GM23248 (cell line): ENCODE data around the gene SUPT4H1. TPM values are rescaled to one million over a fixed set of nuclear protein-coding genes. Genes with fewer than 3 reads are reported as not detected.

Experiments used
- DNase-seq: peaks from one replicate; pipeline ENCODE4 v3.0.0-alpha.2; 2015
- H2AFZ ChIP-seq: fragments of 200-600 bp; sonication (generic); 2 replicates; pipeline ENCODE4 v1.6.1; 2016; ENCODE audit warnings: antibody characterized with exemption
- H3F3A ChIP-seq: fragments of 200-600 bp; sonication (generic); 2 replicates; pipeline ENCODE4 v1.6.1; 2016; ENCODE audit warnings: mild to moderate bottlenecking, antibody characterized with exemption, mixed run types; ENCODE audit not compliant: insufficient read depth
- H3K27ac ChIP-seq: fragments of 200-600 bp; sonication (generic); 2 replicates; pipeline ENCODE4 v1.5.1; 2016; ENCODE audit warnings: mild to moderate bottlenecking
- H3K27me3 ChIP-seq: fragments of 200-600 bp; sonication (generic); replicated peaks from 2 replicates; pipeline ENCODE4 v1.6.1; 2016; ENCODE audit warnings: mild to moderate bottlenecking; ENCODE audit not compliant: insufficient read depth
- H3K36me3 ChIP-seq: fragments of 200-600 bp; sonication (generic); 2 replicates; pipeline ENCODE4 v1.6.1; 2016; ENCODE audit warnings: low read depth, mild to moderate bottlenecking
- H3K4me1 ChIP-seq: fragments of 200-600 bp; sonication (generic); 2 replicates; pipeline ENCODE4 v1.6.1; 2016; ENCODE audit warnings: mild to moderate bottlenecking; ENCODE audit not compliant: insufficient read depth
- H3K4me2 ChIP-seq: fragments of 200-600 bp; sonication (generic); one replicate; pipeline ENCODE4 v1.6.1; 2016; ENCODE audit warnings: mild to moderate bottlenecking; ENCODE audit not compliant: unreplicated experiment
- H3K4me3 ChIP-seq: fragments of 200-600 bp; sonication (generic); 2 replicates; pipeline ENCODE4 v1.5.1; 2016; ENCODE audit warnings: mild to moderate bottlenecking
- H3K79me2 ChIP-seq: fragments of 200-600 bp; sonication (generic); 2 replicates; pipeline ENCODE4 v1.6.1; 2016; ENCODE audit warnings: mild to moderate bottlenecking; ENCODE audit not compliant: insufficient read depth
- H3K9ac ChIP-seq: fragments of 200-600 bp; sonication (generic); 2 replicates; pipeline ENCODE4 v1.6.1; 2016; ENCODE audit warnings: mild to moderate bottlenecking
- H3K9me2 ChIP-seq: fragments of 200-600 bp; sonication (generic); 2 replicates; pipeline ENCODE4 v1.6.1; 2016; ENCODE audit warnings: mixed run types, mild to moderate bottlenecking, moderate library complexity; ENCODE audit not compliant: insufficient read depth
- H3K9me3 ChIP-seq: fragments of 200-600 bp; sonication (generic); one replicate; pipeline ENCODE4 v1.6.1; 2017; ENCODE audit warnings: low read depth
- H4K20me1 ChIP-seq: fragments of 200-600 bp; sonication (generic); 2 replicates; pipeline ENCODE4 v1.6.0; 2016; ENCODE audit not compliant: insufficient read depth
- EZH2 ChIP-seq: fragments of 200-600 bp; sonication (generic); IDR thresholded peaks from 2 replicates; pipeline ENCODE4 v1.6.1; 2018; ENCODE audit warnings: antibody characterized with exemption, mild to moderate bottlenecking; ENCODE audit not compliant: insufficient read depth, poor library complexity, severe bottlenecking
- EZH2phosphoT487 ChIP-seq: fragments of 200-600 bp; sonication (generic); IDR thresholded peaks from 2 replicates; pipeline ENCODE4 v1.6.1; 2018; ENCODE audit warnings: antibody characterized with exemption, moderate library complexity, mild to moderate bottlenecking, low read depth; ENCODE audit not compliant: insufficient read depth
- WGBS, 2 experiments: methylation state at CpG; one replicate each; pipeline ENCODE4 v1.1.6; 2015 to 2017; ENCODE audit warnings: low lambda C conversion rate in 2 of 2, low coverage in 1 of 2; ENCODE audit errors: missing lambda C conversion rate in 2 of 2; 5-methylcytosine and 5-hydroxymethylcytosine counted together
- in situ Hi-C: fragments of 300-500 bp; cut with MboI; formaldehyde crosslinking; loops from 2 replicates; pipeline ENCODE4 v1.15.0; 2020
- polyA plus RNA-seq: library from polyadenylated mRNA; unstranded; fragments of >200 nt; fragmentation: Nextera tagmentation; extraction: Ambion mirVana; gene quantifications from 2 replicates; pipeline ENCODE4 v1.2.1, GENCODE V29; 2016
- total RNA-seq: library from RNA; depleted of rRNA; stranded (reverse); fragments of >200 nt; shearing (Covaris generic); gene quantifications from 2 replicates; pipeline ENCODE4 v1.2.3, GENCODE V29; 2014

The SUPT4H1 gene
- total and polyA plus RNA-seq, 2 experiments from 2014 or later: 57.1 to 92.1 TPM

DNA sequence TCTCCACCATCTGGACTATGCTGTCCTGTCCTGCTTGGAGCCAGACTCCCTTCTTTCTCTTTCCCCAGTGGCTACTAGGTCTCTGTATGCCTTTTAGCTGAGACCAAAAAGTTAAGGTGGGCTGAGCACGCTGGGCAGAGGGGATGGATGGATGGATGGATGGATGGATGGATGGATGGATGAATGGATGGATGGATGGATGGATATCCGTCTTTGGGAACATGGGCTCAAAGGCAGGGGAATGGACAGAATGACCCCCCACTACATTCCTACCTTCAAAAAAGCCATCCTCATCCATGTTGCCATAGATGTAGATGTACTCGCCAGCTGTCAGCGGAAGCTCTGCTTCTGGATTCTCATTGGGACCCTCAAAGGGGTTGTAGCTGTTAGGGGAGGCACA lies 36.3 kb downstream of the SUPT4H1 start:
- Histone ChIP-seq H3K4me3 (no peak overlapping the region), H3K27me3 (no peaks in the 10 kb centered on the region), H3K9me2 (no peaks in the 10 kb centered on the region), H3K4me2 (no peak overlapping the region), H3K36me3 (no peaks in the 10 kb centered on the region), H3K4me1 (no peaks in the 10 kb centered on the region), H3K9me3 (no peaks in the 10 kb centered on the region), H3K9ac (no peak overlapping the region), H3K27ac (no peak overlapping the region), H3K79me2 (no peaks in the 10 kb centered on the region), H4K20me1 (no peaks in the 10 kb centered on the region), H3F3A (no peaks in the 10 kb centered on the region), H2AFZ (no peak overlapping the region)
- TF ChIP-seq EZH2phosphoT487 (no peak), EZH2 (no peak)
- in situ Hi-C loops: no loop called here
- no peak for DNase-seq
- 75 to 77% methylated on average over 4 of the region's 4 CpGs for WGBS, 2 experiments

DNA sequence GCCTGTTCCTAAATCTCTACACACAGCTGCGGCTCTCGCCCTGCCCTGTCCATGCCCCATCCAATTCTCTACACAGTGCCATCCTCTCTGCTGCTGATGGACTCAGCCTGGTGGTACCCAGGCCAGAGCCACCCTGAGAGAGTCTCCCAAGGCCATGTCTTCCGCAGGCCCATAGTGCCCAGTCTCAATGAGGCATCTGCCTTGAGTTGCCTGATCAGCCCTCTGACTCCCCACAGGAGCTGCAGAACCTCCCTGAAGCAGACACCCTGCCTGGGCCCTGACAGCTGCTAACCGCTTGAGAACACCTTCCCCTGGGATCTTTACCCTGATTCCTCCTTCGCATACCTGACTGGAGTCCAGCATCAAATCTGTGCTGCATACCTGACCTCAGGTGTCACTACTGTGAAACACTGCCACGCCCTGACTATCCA lies 36.7 kb downstream of the SUPT4H1 start:
- no peak overlapping the region for H2AFZ ChIP-seq
- TF ChIP-seq EZH2 (no peak), EZH2phosphoT487 (no peak)

DNA sequence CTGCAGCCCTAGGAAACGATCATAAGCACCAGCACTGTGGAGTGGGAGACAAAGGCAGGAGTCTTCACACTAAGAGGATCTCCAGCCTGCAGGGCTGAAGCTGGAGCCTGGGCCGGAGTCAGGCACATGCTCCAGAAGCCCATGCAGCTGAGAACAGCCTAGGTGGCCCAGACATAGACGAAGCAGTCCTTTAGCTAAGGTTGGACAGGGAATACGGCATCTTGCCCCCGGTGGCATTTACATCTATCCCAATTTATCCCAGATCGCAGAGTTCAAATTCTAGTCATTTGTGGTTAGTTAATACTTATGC lies 37.3 kb downstream of the SUPT4H1 start:
- 86 to 88% methylated on average over 6 of the region's 6 CpGs for WGBS, 2 experiments
- Histone ChIP-seq H4K20me1 (no peaks in the 10 kb centered on the region), H3K27ac (no peak overlapping the region), H3F3A (no peaks in the 10 kb centered on the region), H3K4me1 (no peaks in the 10 kb centered on the region), H3K36me3 (no peaks in the 10 kb centered on the region), H3K9me2 (no peaks in the 10 kb centered on the region), H3K79me2 (no peaks in the 10 kb centered on the region), H3K4me2 (no peak overlapping the region), H3K9ac (no peak overlapping the region), H2AFZ (no peak overlapping the region), H3K27me3 (no peaks in the 10 kb centered on the region), H3K9me3 (no peaks in the 10 kb centered on the region), H3K4me3 (no peak overlapping the region)
- TF ChIP-seq EZH2phosphoT487 (no peak), EZH2 (no peak)
- in situ Hi-C loops: no loop called here
- no peak for DNase-seq

More for the DNA sequence above, 36.7 kb downstream of the SUPT4H1 start:
- H4K20me1 ChIP-seq: no peaks in the 10 kb centered on the region
- H3F3A ChIP-seq: no peaks in the 10 kb centered on the region
- H3K9me2 ChIP-seq: no peaks in the 10 kb centered on the region
- H3K4me2 ChIP-seq: no peak overlapping the region
- H3K27ac ChIP-seq: no peak overlapping the region
- no peaks in the 10 kb centered on the region for H3K36me3 ChIP-seq
- in situ Hi-C loops: no loop called here
- H3K4me3 ChIP-seq: no peak overlapping the region
- H3K79me2 ChIP-seq: no peaks in the 10 kb centered on the region
- H3K9ac ChIP-seq: no peak overlapping the region
- 70 to 74% methylated on average over 6 of the region's 6 CpGs for WGBS, 2 experiments
- H3K27me3 ChIP-seq: no peaks in the 10 kb centered on the region
- no peaks in the 10 kb centered on the region for H3K4me1 ChIP-seq
- DNase-seq: no peak
- no peaks in the 10 kb centered on the region for H3K9me3 ChIP-seq

DNA sequence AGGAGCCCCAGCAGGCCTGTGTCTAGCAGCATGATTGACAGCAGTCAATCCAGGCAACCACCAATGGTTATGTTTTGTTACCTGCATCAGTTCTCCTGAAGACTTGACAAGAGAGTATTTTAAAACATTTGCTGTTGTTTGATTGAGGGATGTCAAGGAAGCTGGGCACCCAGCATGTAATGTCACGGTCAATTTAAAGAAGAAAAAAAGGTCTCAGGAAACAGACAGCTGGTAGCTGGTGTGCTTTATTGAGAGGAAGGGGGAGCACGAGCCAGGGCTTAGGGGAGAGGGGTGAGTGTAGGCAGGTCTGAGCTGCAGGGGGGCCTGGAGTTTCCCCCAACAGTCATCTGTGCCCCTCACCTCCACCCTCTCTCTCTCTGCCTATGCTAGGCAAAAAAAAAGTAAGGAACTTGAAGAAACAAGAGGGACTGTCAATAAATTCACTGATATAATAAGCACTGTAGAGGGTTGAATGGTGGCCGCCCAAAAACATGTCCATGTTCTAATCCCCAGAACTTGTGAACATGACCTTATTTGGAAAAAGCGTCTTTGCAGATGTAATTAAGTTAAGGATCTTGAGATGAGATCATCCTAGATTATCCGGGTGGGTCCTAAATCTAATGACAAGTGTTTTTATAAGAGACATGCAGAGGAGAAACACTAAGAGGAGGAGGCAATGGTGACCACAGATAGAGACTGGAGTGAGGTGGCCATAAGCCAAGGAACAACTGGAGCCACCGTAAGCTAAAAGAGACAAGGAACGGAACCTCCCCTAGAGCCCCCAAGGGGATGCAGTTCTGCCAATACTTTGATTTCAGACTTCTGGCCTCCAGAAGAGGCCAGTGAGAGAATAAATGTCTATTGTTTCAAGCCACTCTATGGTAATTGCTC lies 37.9 kb downstream of the SUPT4H1 start:
- in situ Hi-C loops: no loop called here
- H3K27ac ChIP-seq: no peak overlapping the region

More for the DNA sequence above, 37.9 kb downstream of the SUPT4H1 start:
- 41 to 44% methylated on average over 7 of the region's 7 CpGs for WGBS, 2 experiments
- Histone ChIP-seq H3K4me1 (no peaks in the 10 kb centered on the region), H3K4me3 (no peak overlapping the region), H3K9me3 (no peaks in the 10 kb centered on the region), H3K79me2 (no peaks in the 10 kb centered on the region), H3K9ac (no peak overlapping the region), H3K4me2 (no peak overlapping the region), H3K9me2 (no peaks in the 10 kb centered on the region), H3K27me3 (no peaks in the 10 kb centered on the region), H3F3A (no peaks in the 10 kb centered on the region), H3K36me3 (no peaks in the 10 kb centered on the region), H2AFZ (no peak overlapping the region), H4K20me1 (no peaks in the 10 kb centered on the region)
- DNase-seq: no peak
- TF ChIP-seq EZH2phosphoT487: no peak
- TF ChIP-seq EZH2: no peak
